Measurements from ENCODE around the gene CX3CL1. TPM values are rescaled to one million over a fixed set of nuclear protein-coding genes. Genes with fewer than 3 reads are reported as not detected.
A peak's percentile ranks its signal among the peaks of the same experiment; 100 is the strongest.

CX3CL1 gene
- total and polyA plus RNA-seq, 2 of the 13 experiments (the other 11 are each of a cell fraction or from before 2014, with no cell fraction given): 57.3 to 60.8 TPM

GRCh38 chr16:57372372-57373116 lies at the start of gene CX3CL1 (continued):
- TF ChIP-seq HOXA9 (CRISPR knock-in tag; IDR thresholded peaks at IDR 0.05; ENCODE audit: borderline replicate concordance) (peak; percentile 94; the same call in 1 of the 2 replicates), HOXA3 (CRISPR knock-in tag; IDR thresholded peaks at IDR 0.05) (no peak; the same call in none of the 2 replicates), GABPA (IDR thresholded peaks at IDR 0.05; ENCODE audit: low read depth, low read length) (no peak), GABPA (CRISPR knock-in tag; IDR thresholded peaks at IDR 0.05; ENCODE audit: low read depth) (0 out of 2 replicates have a peak, but pooled peaks have one; percentile 63), GZF1 (CRISPR knock-in tag; IDR thresholded peaks at IDR 0.05) (no peak), SSRP1 (CRISPR knock-in tag; IDR thresholded peaks at IDR 0.05) (no peak; the same call in 1 of the 2 replicates), HOXD1 (CRISPR knock-in tag; IDR thresholded peaks at IDR 0.05) (peak; percentile 97), NFYC (CRISPR knock-in tag; IDR thresholded peaks at IDR 0.05) (peak; percentile 51; the same call in 1 of the 2 replicates), ZSCAN25 (CRISPR knock-in tag; IDR thresholded peaks at IDR 0.05) (peak; percentile 84), RFXANK (CRISPR knock-in tag; IDR thresholded peaks at IDR 0.05) (no peak), MAF1 (CRISPR knock-in tag; IDR thresholded peaks at IDR 0.05; ENCODE audit: borderline replicate concordance) (peak; percentile 93), ZNF816 (CRISPR knock-in tag; IDR thresholded peaks at IDR 0.05; ENCODE audit: borderline replicate concordance) (peak; percentile 92), ZBTB3 (CRISPR knock-in tag; IDR thresholded peaks at IDR 0.05; ENCODE audit: borderline replicate concordance, low read depth) (peak; percentile 76), MXD1 (CRISPR knock-in tag; IDR thresholded peaks at IDR 0.05) (0 out of 2 replicates have a peak, but pooled peaks have one; percentile 24), ELF3 (CRISPR knock-in tag; IDR thresholded peaks at IDR 0.05) (peak; percentile 82; the same call in 1 of the 2 replicates), KLF16 (CRISPR knock-in tag; IDR thresholded peaks at IDR 0.05) (peak; percentile 80 to 91; a peak in 2 of 4 replicates), SPEN (CRISPR knock-in tag; IDR thresholded peaks at IDR 0.05; ENCODE audit: low read depth) (peak; percentile 15; the same call in 1 of the 2 replicates), KAT8 (CRISPR knock-in tag; IDR thresholded peaks at IDR 0.05) (peak; percentile 77), ZKSCAN5 (CRISPR knock-in tag; IDR thresholded peaks at IDR 0.05) (no peak), NKX3-1 (CRISPR knock-in tag; IDR thresholded peaks at IDR 0.05) (no peak; the same call in none of the 2 replicates), CREM (IDR thresholded peaks at IDR 0.05) (peak; percentile 73), CREM (CRISPR knock-in tag; IDR thresholded peaks at IDR 0.05) (no peak; the same call in 1 of the 2 replicates), ZNF556 (CRISPR knock-in tag; IDR thresholded peaks at IDR 0.05; ENCODE audit: borderline replicate concordance) (peak; percentile 94)
- TF ChIP-seq, protein P1, sequence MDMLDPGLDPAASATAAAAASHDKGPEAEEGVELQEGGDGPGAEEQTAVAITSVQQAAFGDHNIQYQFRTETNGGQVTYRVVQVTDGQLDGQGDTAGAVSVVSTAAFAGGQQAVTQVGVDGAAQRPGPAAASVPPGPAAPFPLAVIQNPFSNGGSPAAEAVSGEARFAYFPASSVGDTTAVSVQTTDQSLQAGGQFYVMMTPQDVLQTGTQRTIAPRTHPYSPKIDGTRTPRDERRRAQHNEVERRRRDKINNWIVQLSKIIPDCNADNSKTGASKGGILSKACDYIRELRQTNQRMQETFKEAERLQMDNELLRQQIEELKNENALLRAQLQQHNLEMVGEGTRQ (IDR thresholded peaks at IDR 0.05; ENCODE audit: low read depth, low read length): no peak
- TF ChIP-seq, protein P1 (CRISPR knock-in tag; IDR thresholded peaks at IDR 0.05; ENCODE audit: borderline replicate concordance): peak; percentile 51; the same call in 1 of the 2 replicates
- TF ChIP-seq, protein P2, sequence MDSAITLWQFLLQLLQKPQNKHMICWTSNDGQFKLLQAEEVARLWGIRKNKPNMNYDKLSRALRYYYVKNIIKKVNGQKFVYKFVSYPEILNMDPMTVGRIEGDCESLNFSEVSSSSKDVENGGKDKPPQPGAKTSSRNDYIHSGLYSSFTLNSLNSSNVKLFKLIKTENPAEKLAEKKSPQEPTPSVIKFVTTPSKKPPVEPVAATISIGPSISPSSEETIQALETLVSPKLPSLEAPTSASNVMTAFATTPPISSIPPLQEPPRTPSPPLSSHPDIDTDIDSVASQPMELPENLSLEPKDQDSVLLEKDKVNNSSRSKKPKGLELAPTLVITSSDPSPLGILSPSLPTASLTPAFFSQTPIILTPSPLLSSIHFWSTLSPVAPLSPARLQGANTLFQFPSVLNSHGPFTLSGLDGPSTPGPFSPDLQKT (CRISPR knock-in tag; IDR thresholded peaks at IDR 0.05; ENCODE audit: borderline replicate concordance): no peak
- TF ChIP-seq, protein P3, sequence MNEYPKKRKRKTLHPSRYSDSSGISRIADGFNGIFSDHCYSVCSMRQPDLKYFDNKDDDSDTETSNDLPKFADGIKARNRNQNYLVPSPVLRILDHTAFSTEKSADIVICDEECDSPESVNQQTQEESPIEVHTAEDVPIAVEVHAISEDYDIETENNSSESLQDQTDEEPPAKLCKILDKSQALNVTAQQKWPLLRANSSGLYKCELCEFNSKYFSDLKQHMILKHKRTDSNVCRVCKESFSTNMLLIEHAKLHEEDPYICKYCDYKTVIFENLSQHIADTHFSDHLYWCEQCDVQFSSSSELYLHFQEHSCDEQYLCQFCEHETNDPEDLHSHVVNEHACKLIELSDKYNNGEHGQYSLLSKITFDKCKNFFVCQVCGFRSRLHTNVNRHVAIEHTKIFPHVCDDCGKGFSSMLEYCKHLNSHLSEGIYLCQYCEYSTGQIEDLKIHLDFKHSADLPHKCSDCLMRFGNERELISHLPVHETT (CRISPR knock-in tag; conservative IDR thresholded peaks at IDR 0.05): no peak; the same call in none of the 2 replicates

Data from HepG2 (cell line).